Cardiac septum (tissue), 1 donor: ENCODE data around the gene ZRANB3. TPM values are rescaled to one million over a fixed set of nuclear protein-coding genes. Genes with fewer than 3 reads are reported as not detected.
"Not testable (repeated sequence)": the region's sequence is repeated elsewhere in the genome, so short reads cannot be mapped to it uniquely, and the experiment has no call there.

Experiments used
- DNase-seq: peaks from one replicate; pipeline ENCODE4 v3.0.0-alpha.2; 2020; ENCODE audit warnings: low spot score
- intact Hi-C: fragments of 100-400 bp; cut with DNase I; formaldehyde crosslinking; loops from one replicate; pipeline ENCODE4 v1.14.0; 2022
- total RNA-seq: library from RNA; stranded (reverse); fragmentation: NEBNext Ultra II Directional; extraction: Animal tissue kit (Norgen Biotek cat#: 25700); gene quantifications from one replicate; pipeline ENCODE4 v1.2.1, GENCODE V29; 2021
- donor health status: DM: no; HTN: no; CAD: no.

Gene ZRANB3
- total RNA-seq, 1 donor from 2014 or later = 1.4 TPM

DNA sequence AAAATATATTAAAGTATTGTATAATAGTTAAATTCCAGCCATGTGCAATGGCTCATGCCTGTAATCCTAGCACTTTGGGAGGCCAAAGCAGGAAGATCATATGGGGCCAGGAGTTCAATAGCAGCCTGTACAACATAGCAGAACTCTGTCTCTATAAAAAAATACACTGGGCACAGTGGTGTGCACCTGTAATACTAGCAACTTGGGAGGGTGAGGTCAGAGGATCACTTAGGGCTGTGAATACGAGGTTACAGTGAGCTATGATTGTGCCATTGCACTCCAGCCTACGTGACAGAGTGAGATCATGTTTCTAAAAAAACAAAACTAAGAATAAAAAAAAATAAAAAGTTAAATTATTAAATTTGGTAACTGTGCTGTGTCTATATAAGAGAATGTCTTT is 36.1 kb downstream of the ZRANB3 start:
- DNase-seq = no peak
- intact Hi-C loops = no loop called here

- intact Hi-C loops = no loop called here
- no peak for DNase-seq
Measured at GRCh38 chr2:135494503-135494902, 36.5 kb downstream of the ZRANB3 start.

DNA sequence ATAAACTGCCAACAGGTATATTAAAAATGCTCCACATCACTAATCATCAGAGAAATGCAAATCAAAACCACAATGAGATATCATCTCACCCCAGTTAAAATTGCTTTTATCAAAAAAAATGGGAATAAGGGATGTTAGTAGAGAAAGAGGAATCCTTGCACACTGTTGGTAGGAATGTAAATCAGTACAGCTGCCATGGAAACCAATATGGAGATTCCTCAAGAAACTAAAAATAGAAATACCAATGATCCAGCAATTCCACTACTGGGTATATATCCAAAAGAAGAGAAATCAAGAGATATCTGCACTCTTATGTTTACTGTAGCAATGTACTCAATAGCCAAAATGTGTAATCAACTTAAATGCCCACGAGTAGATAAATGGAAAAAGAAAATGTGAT is 40.6 kb downstream of the ZRANB3 start:
- intact Hi-C loops = no loop called here
- no peak for DNase-seq

DNA sequence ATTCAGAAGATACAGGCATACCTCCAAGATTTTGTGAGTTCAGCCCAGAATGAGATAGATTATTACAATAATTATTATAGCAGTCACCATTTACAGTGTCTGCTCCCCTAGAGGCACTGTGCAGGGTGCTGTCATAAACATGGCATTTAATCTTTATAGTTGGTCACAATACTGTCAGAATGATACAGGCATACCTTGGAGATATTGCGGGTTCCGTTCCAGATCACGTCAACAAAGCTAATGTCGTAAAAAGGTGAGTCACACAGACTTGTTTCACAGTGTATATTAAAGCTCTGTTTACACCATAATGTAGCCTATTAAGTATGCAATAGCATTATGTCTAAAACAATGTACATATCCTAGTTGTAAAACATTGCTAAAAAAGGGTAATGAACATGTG is 45.6 kb downstream of the ZRANB3 start:
- intact Hi-C loops = no loop called here
- no peak for DNase-seq

DNA sequence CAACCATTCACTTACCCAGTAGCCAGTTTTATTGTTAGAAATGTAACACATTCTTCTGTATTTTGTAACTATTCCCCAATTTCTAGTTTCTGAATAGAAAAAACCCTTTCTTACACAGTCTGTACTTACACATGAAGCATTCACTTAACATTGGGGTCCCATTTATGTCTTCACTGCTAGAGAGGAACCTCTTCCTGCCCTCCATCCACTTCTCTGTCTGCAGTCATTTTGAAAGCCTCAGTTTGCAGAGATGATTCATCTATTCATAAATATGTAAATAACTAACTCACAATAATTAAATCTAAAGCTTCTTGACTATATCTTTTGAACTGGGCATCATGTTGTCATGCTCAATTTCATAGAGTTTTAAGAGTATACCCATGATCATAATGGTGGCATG is 55.9 kb downstream of the ZRANB3 start:
- intact Hi-C loops = loop anchor here (10.0 kb wide), 2 partner anchors 130 to 240 kb away; no protein-coding TSS in a partner anchor
- no peak for DNase-seq

DNA sequence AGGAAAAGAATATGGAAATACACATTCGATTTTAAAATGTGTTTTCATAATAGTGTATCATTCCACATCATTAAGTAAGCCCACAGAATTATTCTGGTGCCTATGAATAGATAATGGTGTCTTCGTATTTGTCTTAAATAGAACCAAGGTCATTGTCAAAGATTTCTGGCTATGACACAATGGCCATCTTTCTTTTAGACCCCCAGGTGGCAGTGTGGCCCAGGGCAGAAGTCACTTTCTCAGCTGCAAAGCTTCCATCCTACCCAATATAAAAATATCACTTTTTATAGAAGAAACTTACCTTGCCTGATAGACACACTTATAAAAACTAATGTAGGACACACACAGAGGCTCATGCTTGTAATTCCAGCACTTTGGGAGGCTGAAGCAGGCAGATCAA is 57.5 kb downstream of the ZRANB3 start:
- intact Hi-C loops = loop anchor here (10.0 kb wide), 2 partner anchors 131 to 241 kb away; no protein-coding TSS in a partner anchor
- no peak for DNase-seq

DNA sequence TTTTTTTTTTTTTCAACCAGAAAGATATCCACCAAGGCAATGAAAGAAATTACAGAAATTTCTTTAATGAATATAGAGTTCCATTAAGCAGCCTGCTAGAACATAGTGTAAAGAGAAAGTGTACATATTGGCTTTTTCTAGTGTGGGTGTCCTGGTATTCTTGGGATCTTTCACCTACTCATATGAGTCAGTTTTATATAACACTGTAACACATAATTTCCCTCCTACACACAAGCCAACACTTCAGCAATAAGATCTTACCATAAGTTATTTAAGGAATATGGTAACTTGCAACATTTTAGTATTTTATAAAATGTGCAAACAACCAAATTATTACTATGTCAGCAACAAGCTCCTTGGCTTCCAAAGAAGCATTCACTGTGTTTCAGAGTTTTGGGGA is 59.9 kb downstream of the ZRANB3 start:
- intact Hi-C loops = loop anchor here (10.0 kb wide), 2 partner anchors 134 to 244 kb away; no protein-coding TSS in a partner anchor
- DNase-seq = no peak

DNA sequence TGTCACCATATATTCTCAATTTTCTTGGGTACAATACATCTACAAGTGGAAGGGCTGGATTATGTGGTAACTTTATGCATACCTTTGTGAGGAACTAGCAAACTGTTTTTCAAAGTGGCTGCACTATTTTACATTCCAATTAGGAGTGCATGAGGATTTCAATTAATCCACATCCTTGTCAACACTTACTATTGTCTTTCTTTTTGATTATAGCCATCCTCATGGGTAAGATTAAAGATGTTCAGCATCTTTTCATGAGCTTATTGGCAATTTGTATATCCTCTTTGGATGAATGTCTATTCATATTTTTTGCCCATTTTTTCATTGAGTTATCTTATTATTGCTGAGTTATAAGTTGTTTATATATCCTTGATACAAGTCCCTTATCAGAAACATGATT is 73.7 kb downstream of the ZRANB3 start:
- no peak for DNase-seq
- intact Hi-C loops = no loop called here

- intact Hi-C loops = no loop called here
- no peak for DNase-seq
Measured at GRCh38 chr2:135456835-135457234, 74.2 kb downstream of the ZRANB3 start.

DNA sequence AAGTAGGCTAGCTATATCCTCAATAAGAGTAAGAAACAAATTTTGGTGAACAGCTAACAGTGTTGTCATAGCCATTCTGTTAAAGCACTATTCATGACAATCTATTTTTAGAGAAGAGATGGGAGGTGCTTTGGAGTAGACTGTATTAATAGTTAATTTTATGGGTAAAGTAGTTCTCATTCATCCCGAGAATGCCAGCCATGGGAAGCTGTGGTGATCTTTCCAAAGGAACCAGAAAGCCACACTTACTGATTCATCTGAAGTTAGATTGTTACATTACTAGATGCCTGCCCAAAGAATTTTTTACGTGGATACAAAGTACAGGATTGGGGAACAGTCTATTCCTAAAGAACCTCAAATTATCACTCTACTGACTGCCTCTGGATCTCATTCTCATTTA is 74.6 kb downstream of the ZRANB3 start:
- no peak for DNase-seq
- intact Hi-C loops = no loop called here

DNA sequence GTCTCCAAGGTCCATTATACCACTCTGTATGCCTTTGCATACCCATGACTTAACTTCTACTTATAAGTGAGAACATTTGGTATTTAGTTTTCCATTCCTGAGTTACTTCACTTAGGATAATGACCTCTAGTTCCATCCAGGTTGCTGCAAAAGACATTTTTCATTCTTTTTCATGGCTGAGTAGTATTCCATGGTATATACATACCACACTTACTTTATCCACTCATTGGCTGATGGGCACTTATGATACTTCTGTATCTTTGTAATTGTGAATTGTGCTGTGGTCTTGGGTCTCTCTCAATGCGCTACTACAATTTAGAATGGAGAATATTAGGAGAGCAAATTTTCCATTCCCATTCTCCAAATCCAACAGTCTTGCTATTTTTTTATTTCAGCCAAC is 76.4 kb downstream of the ZRANB3 start:
- no peak for DNase-seq
- intact Hi-C loops = no loop called here

GRCh38 chr2:135453027-135453426 is 78.0 kb downstream of the ZRANB3 start:
- intact Hi-C loops = not testable (repeated sequence)

GRCh38 chr2:135451966-135452365 is 79.1 kb downstream of the ZRANB3 start:
- no peak for DNase-seq
- intact Hi-C loops = no loop called here

More at GRCh38 chr2:135453027-135453426, 78.0 kb downstream of the ZRANB3 start:
- DNase-seq = not testable (repeated sequence)

DNA sequence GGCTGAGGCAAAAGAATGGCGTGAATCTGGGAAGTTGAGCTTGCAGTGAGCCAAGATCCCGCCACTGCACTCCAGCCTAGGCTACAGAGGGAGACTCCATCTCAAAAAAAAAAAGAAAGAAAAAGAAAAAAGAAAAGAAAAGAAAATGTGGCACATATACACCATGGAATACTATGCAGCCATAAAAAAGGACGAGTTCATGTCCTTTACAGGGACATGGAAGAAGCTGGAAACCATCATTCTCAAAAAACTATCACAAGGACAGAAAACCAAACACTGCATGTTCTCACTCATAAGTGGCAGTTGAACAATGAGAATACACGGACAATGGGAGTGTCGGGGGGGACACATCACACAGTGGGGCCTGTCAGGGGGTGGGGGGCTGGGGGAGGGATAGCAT is 88.0 kb downstream of the ZRANB3 start:
- intact Hi-C loops, DNase-seq: not testable (repeated sequence)

DNA sequence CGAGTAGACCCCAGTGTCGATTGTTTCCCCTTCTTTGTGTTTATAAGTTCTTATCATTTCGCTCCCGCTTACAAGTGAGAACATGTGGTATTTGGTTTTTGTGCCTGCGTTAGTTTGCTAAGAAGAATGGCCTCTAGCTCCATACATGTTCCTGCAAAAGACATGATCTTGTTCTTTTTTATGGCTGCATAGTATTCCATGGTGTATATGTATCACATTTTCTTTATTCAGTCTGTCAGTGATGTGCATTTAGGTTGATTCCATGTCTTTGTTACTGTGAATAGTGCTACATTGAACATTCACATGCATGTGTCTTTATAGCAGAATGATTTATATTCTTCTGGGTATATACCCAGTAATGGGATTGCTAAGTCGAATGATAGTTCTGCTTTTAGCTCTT is 95.9 kb downstream of the ZRANB3 start:
- DNase-seq, intact Hi-C loops: not testable (repeated sequence)

- no peak for DNase-seq
- intact Hi-C loops = no loop called here
Measured at GRCh38 chr2:135424849-135425248, 106.2 kb downstream of the ZRANB3 start.

- no peak for DNase-seq
- intact Hi-C loops = no loop called here
Measured at GRCh38 chr2:135422898-135423297, 108.1 kb downstream of the ZRANB3 start.

GRCh38 chr2:135411646-135412045 is 119.4 kb downstream of the ZRANB3 start:
- intact Hi-C loops = no loop called here

GRCh38 chr2:135409436-135409835 is 121.6 kb downstream of the ZRANB3 start:
- no peak for DNase-seq

More at GRCh38 chr2:135411646-135412045, 119.4 kb downstream of the ZRANB3 start:
- DNase-seq = no peak

DNA sequence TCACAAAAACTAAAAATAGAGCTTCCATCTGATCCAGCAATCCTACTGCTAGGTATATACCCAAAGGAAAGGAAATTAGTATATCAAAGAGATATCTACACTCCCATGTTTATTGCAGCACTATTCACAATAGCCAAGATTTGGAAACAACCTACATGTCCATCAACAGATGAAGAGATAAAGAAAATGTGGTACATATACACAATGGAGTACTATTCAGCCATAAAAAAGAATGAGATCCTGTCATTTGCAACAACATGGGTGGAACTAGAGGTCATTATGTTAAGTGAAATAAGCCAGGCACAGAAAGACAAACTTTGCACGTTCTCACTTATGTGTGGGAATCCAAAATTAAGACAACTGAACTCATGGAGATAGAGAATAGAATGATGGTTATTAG is 134.8 kb downstream of the ZRANB3 start:
- intact Hi-C loops, DNase-seq: not testable (repeated sequence)

More at GRCh38 chr2:135409436-135409835, 121.6 kb downstream of the ZRANB3 start:
- intact Hi-C loops = no loop called here

DNA sequence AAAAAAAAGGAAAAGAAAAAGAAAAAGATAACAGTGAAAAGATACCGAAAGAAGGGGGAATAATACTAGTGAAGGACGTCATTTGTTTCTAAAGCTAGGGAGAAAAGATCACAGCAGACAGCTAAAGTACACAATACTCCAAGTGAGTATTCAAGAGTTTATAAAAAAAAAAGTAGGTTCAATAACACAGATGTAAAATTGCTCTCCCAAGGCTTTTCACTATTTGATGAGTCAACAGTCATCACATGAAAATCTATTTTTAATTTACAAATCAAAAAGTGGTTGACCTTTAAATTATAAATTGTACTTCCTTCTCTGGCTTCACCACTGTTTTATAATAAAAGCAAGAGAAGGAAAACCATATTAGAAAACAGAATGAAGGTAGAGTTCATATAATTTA is 144.0 kb downstream of the ZRANB3 start:
- intact Hi-C loops = no loop called here
- no peak for DNase-seq

DNA sequence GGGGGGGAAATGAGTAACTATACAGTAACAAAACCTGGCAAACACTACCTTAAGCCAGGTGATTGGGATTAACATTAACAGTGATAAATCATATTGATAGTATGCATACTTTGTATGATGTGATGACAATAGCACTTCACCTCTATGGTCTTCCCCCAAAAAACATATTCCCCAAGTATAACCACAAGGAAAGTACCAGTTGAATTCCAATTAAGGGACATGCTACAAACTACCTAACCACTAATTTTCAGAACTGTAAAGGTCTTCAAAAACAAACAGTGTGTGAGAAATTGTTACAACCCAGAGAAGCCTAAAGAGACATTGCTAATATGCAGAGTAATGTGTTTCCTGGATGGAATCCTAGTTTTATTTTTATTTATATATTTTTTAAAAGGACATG is 152.4 kb downstream of the ZRANB3 start:
- intact Hi-C loops = no loop called here
- no peak for DNase-seq
